H9 (cell line): ENCODE data around the gene THSD7A. TPM values are rescaled to one million over a fixed set of nuclear protein-coding genes. Genes with fewer than 3 reads are reported as not detected.

Experiments used
- DNase-seq: peaks from one replicate; pipeline ENCODE4 v3.0.0-alpha.2; 2017
- H2AFZ ChIP-seq: one replicate; pipeline ENCODE4 v1.6.1; 2013; ENCODE audit warnings: mild to moderate bottlenecking, low read length, control low read depth, moderate library complexity
- H2AK5ac ChIP-seq: 2 replicates; pipeline ENCODE4 v1.6.1; 2013; ENCODE audit warnings: low read length, control low read depth, mixed read lengths; ENCODE audit not compliant: insufficient read length
- H2BK120ac ChIP-seq: one replicate; pipeline ENCODE4 v1.6.1; 2013; ENCODE audit warnings: low read depth, mild to moderate bottlenecking, low read length, control low read depth, inconsistent platforms; ENCODE audit not compliant: poor library complexity, severe bottlenecking
- H2BK12ac ChIP-seq: 2 replicates; pipeline ENCODE4 v1.6.1; 2013; ENCODE audit warnings: low read length, control low read depth, mixed read lengths, low read depth; ENCODE audit not compliant: insufficient read length
- H2BK15ac ChIP-seq: 2 replicates; pipeline ENCODE4 v1.6.1; 2013; ENCODE audit warnings: low read depth, low read length, control low read depth
- H2BK20ac ChIP-seq: one replicate; pipeline ENCODE4 v1.6.1; 2013; ENCODE audit warnings: low read depth, mild to moderate bottlenecking, low read length, control low read depth, inconsistent platforms; ENCODE audit not compliant: poor library complexity, severe bottlenecking
- H2BK5ac ChIP-seq: 2 replicates; pipeline ENCODE4 v1.6.1; 2013; ENCODE audit warnings: low read length, control low read depth, mixed read lengths; ENCODE audit not compliant: insufficient read length
- H3K14ac ChIP-seq: 2 replicates; pipeline ENCODE4 v1.6.1; 2013; ENCODE audit warnings: low read length, control low read depth; ENCODE audit not compliant: insufficient read depth
- H3K18ac ChIP-seq: 2 replicates; pipeline ENCODE4 v1.6.1; 2013; ENCODE audit warnings: low read depth, mild to moderate bottlenecking, mixed read lengths, low read length, control low read depth; ENCODE audit not compliant: insufficient read length
- H3K23ac ChIP-seq: 2 replicates; pipeline ENCODE4 v1.6.1; 2013; ENCODE audit warnings: low read length, control low read depth, mixed read lengths, low read depth; ENCODE audit not compliant: insufficient read length
- H3K23me2 ChIP-seq: 2 replicates; pipeline ENCODE4 v1.6.1; 2013; ENCODE audit warnings: low read depth, mild to moderate bottlenecking, mixed read lengths, low read length, control low read depth; ENCODE audit not compliant: insufficient read length, poor library complexity, severe bottlenecking
- H3K27ac ChIP-seq: 2 replicates; pipeline ENCODE4 v1.5.1; 2013; ENCODE audit warnings: low read length, control low read depth, mixed read lengths, low read depth; ENCODE audit not compliant: insufficient read length
- H3K27me3 ChIP-seq: 2 replicates; pipeline ENCODE4 v1.6.1; 2013; ENCODE audit warnings: low read length, control low read depth, inconsistent platforms; ENCODE audit not compliant: insufficient read depth
- H3K4ac ChIP-seq: 2 replicates; pipeline ENCODE4 v1.6.1; 2013; ENCODE audit warnings: low read depth, mild to moderate bottlenecking, control low read depth, inconsistent platforms, low read length, moderate library complexity
- H3K4me1 ChIP-seq: 2 replicates; pipeline ENCODE4 v1.6.1; 2013; ENCODE audit warnings: low read length, control low read depth, inconsistent platforms; ENCODE audit not compliant: insufficient read depth
- H3K4me2 ChIP-seq: 2 replicates; pipeline ENCODE4 v1.6.1; 2013; ENCODE audit warnings: low read length, control low read depth, mixed read lengths; ENCODE audit not compliant: insufficient read length, insufficient read depth
- H3K56ac ChIP-seq: 2 replicates; pipeline ENCODE4 v1.6.1; 2013; ENCODE audit warnings: low read depth, mild to moderate bottlenecking, mixed read lengths, low read length, control low read depth; ENCODE audit not compliant: insufficient read length
- H3K79me1 ChIP-seq: 2 replicates; pipeline ENCODE4 v1.6.1; 2013; ENCODE audit warnings: low read depth, mild to moderate bottlenecking, moderate library complexity, low read length, control low read depth, inconsistent platforms; ENCODE audit not compliant: insufficient read depth, poor library complexity, severe bottlenecking
- H3K79me2 ChIP-seq: 2 replicates; pipeline ENCODE4 v1.6.1; 2013; ENCODE audit warnings: low read length, control low read depth, inconsistent platforms; ENCODE audit not compliant: insufficient read depth
- H3K9ac ChIP-seq: 2 replicates; pipeline ENCODE4 v1.6.1; 2013; ENCODE audit warnings: low read length, control low read depth, mixed read lengths; ENCODE audit not compliant: insufficient read length; ENCODE audit errors: extremely low read depth
- H3K9me3 ChIP-seq: one replicate; pipeline ENCODE4 v1.6.1; 2013; ENCODE audit warnings: low read depth, low read length, inconsistent platforms; ENCODE audit not compliant: control insufficient read depth
- H3T11ph ChIP-seq: one replicate; pipeline ENCODE4 v1.6.1; 2013; ENCODE audit warnings: mild to moderate bottlenecking, low read length, control low read depth, inconsistent platforms
- H4K20me1 ChIP-seq: one replicate; pipeline ENCODE4 v1.6.1; 2013; ENCODE audit not compliant: control insufficient read depth, insufficient read length, insufficient read depth
- H4K5ac ChIP-seq: 2 replicates; pipeline ENCODE4 v1.6.1; 2013; ENCODE audit warnings: low read depth, mild to moderate bottlenecking, mixed read lengths, low read length, control low read depth; ENCODE audit not compliant: insufficient read length
- H4K8ac ChIP-seq: replicated peaks from 2 replicates; pipeline ENCODE4 v1.6.1; 2013; ENCODE audit warnings: low read length, control low read depth, mixed read lengths, low read depth; ENCODE audit not compliant: insufficient read length
- H4K91ac ChIP-seq: 2 replicates; pipeline ENCODE4 v1.6.1; 2013; ENCODE audit warnings: low read depth, mild to moderate bottlenecking, moderate library complexity, mixed read lengths, low read length, control low read depth; ENCODE audit not compliant: insufficient read length
- H3K27ac Mint-ChIP-seq, 3 experiments: 2 replicates in 2 of 3; 3 replicates in 1 of 3; pipeline ENCODE4 v1.8.0; 2020 to 2021; ENCODE audit warnings: mixed read lengths in 3 of 3, mild to moderate bottlenecking in 1 of 3, moderate library complexity in 1 of 3
- H3K27me3 Mint-ChIP-seq: 2 replicates; pipeline ENCODE4 v1.8.0; 2021; ENCODE audit warnings: low read depth, mild to moderate bottlenecking, moderate library complexity, mixed read lengths
- H3K36me3 Mint-ChIP-seq, 3 experiments: 2 replicates in 2 of 3; 3 replicates in 1 of 3; pipeline ENCODE4 v1.8.0; 2020 to 2021; ENCODE audit warnings: low read depth in 3 of 3, mixed read lengths in 3 of 3; ENCODE audit not compliant: insufficient read depth in 1 of 3
- H3K4me1 Mint-ChIP-seq, 2 experiments: 2 replicates each; pipeline ENCODE4 v1.8.0; 2020; ENCODE audit warnings: mixed read lengths in 2 of 2
- H3K4me3 Mint-ChIP-seq, 2 experiments: 2 replicates in 1 of 2; 3 replicates in 1 of 2; pipeline ENCODE4 v1.8.0; 2020 to 2021; ENCODE audit warnings: mild to moderate bottlenecking in 2 of 2, mixed read lengths in 2 of 2, moderate library complexity in 1 of 2
- H3K9me3 Mint-ChIP-seq, 2 experiments: 2 replicates in 1 of 2; 3 replicates in 1 of 2; pipeline ENCODE4 v1.8.0; 2020; ENCODE audit warnings: mild to moderate bottlenecking in 2 of 2, mixed read lengths in 2 of 2, moderate library complexity in 1 of 2
- WGBS: extraction: QIAGEN DNeasy Blood & Tissue Kit; methylation state at CpG from one replicate; pipeline ENCODE4 v1.1.7; 2013; ENCODE audit warnings: missing lambda C conversion rate, low lambda C conversion rate, mixed read lengths; ENCODE audit not compliant: insufficient read length; ENCODE audit errors: extremely low coverage; 5-methylcytosine and 5-hydroxymethylcytosine counted together
- total RNA-seq: library from RNA; stranded (reverse); gene quantifications from 2 replicates; pipeline ENCODE4 v1.2.1, GENCODE V29; 2021
- TF ChIP-seq, protein P1 (sequence below): fragments of 200-600 bp; sonication (generic); conservative IDR thresholded peaks from 3 replicates; pipeline ENCODE4 v1.8.0; 2021; ENCODE audit warnings: antibody characterized with exemption, mild to moderate bottlenecking

The THSD7A gene
- total RNA-seq, 1 experiment from 2014 or later, result 0.42 TPM

DNA sequence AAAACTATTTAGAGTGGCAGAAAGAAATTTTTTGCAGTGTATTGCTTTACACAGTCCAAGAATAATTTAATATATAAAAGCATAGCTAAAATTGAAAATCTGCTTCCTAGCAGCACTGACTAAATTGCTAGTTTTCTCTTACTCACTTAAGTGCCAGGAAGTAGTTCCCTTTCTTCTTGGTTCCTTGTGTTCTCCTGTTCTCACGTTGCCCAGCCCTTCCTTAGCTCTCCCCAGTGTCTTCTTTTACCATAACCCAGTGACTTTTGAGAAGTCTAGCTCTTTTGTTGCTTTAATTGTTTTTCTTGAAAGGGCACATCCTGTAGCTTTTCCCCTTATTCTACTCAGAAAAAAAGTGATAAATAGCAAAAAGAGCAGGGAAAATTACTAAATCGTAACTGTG is 215.5 kb downstream of the THSD7A start:
- Mint-ChIP-seq H3K4me1 (peaks cover 16 to 20% of the 10 kb centered on the region in 2 experiments), H3K27ac (no peak overlapping the region; a peak in 1 of 7 replicates), H3K4me3 (no peak overlapping the region), H3K36me3 (no peaks in the 10 kb centered on the region), H3K27me3 (no peaks in the 10 kb centered on the region), H3K9me3 (no peaks in the 10 kb centered on the region)
- H4K5ac ChIP-seq, result no peak overlapping the region
- H3K4me2 ChIP-seq, result no peak overlapping the region
- no peak overlapping the region for H3K9ac ChIP-seq
- H3K14ac ChIP-seq, result no peak overlapping the region
- H3T11ph ChIP-seq, result no peak overlapping the region
- H3K79me2 ChIP-seq, result no peaks in the 10 kb centered on the region
- no peak overlapping the region for H2AFZ ChIP-seq
- H2AK5ac ChIP-seq, result no peak overlapping the region
- H3K27me3 ChIP-seq, result no peaks in the 10 kb centered on the region
- no peak overlapping the region for H4K8ac ChIP-seq
- H2BK12ac ChIP-seq, result no peak overlapping the region
- no peak overlapping the region for H2BK5ac ChIP-seq
- no peak overlapping the region for H3K56ac ChIP-seq
- no peaks in the 10 kb centered on the region for H3K79me1 ChIP-seq
- no peak overlapping the region for H2BK20ac ChIP-seq
- H3K23ac ChIP-seq, result no peak overlapping the region
- no CpG with 5 or more reads among the region's 2 CpGs for WGBS
- H3K23me2 ChIP-seq, result no peaks in the 10 kb centered on the region
- DNase-seq, result no peak
- H3K4me1 ChIP-seq, result peaks cover 2% of the 10 kb centered on the region; the same call in 1 of the 2 replicates
- H2BK15ac ChIP-seq, result no peak overlapping the region
- no peaks in the 10 kb centered on the region for H4K20me1 ChIP-seq
- TF ChIP-seq, protein P1, sequence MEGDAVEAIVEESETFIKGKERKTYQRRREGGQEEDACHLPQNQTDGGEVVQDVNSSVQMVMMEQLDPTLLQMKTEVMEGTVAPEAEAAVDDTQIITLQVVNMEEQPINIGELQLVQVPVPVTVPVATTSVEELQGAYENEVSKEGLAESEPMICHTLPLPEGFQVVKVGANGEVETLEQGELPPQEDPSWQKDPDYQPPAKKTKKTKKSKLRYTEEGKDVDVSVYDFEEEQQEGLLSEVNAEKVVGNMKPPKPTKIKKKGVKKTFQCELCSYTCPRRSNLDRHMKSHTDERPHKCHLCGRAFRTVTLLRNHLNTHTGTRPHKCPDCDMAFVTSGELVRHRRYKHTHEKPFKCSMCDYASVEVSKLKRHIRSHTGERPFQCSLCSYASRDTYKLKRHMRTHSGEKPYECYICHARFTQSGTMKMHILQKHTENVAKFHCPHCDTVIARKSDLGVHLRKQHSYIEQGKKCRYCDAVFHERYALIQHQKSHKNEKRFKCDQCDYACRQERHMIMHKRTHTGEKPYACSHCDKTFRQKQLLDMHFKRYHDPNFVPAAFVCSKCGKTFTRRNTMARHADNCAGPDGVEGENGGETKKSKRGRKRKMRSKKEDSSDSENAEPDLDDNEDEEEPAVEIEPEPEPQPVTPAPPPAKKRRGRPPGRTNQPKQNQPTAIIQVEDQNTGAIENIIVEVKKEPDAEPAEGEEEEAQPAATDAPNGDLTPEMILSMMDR, result no peak
- H3K4ac ChIP-seq, result no peak overlapping the region
- H3K18ac ChIP-seq, result no peak overlapping the region
- H2BK120ac ChIP-seq, result no peak overlapping the region
- H3K27ac ChIP-seq, result no peak overlapping the region
- H4K91ac ChIP-seq, result no peak overlapping the region
- no peaks in the 10 kb centered on the region for H3K9me3 ChIP-seq
